GM23248 (cell line): ENCODE data around the gene MOXD1. TPM values are rescaled to one million over a fixed set of nuclear protein-coding genes. Genes with fewer than 3 reads are reported as not detected.

Experiments
- DNase-seq: peaks from one replicate; pipeline ENCODE4 v3.0.0-alpha.2; 2015
- H2AFZ ChIP-seq: fragments of 200-600 bp; sonication (generic); 2 replicates; pipeline ENCODE4 v1.6.1; 2016; ENCODE audit warnings: antibody characterized with exemption
- H3F3A ChIP-seq: fragments of 200-600 bp; sonication (generic); 2 replicates; pipeline ENCODE4 v1.6.1; 2016; ENCODE audit warnings: mild to moderate bottlenecking, antibody characterized with exemption, mixed run types; ENCODE audit not compliant: insufficient read depth
- H3K27ac ChIP-seq: fragments of 200-600 bp; sonication (generic); 2 replicates; pipeline ENCODE4 v1.5.1; 2016; ENCODE audit warnings: mild to moderate bottlenecking
- H3K27me3 ChIP-seq: fragments of 200-600 bp; sonication (generic); replicated peaks from 2 replicates; pipeline ENCODE4 v1.6.1; 2016; ENCODE audit warnings: mild to moderate bottlenecking; ENCODE audit not compliant: insufficient read depth
- H3K36me3 ChIP-seq: fragments of 200-600 bp; sonication (generic); 2 replicates; pipeline ENCODE4 v1.6.1; 2016; ENCODE audit warnings: low read depth, mild to moderate bottlenecking
- H3K4me1 ChIP-seq: fragments of 200-600 bp; sonication (generic); 2 replicates; pipeline ENCODE4 v1.6.1; 2016; ENCODE audit warnings: mild to moderate bottlenecking; ENCODE audit not compliant: insufficient read depth
- H3K4me2 ChIP-seq: fragments of 200-600 bp; sonication (generic); one replicate; pipeline ENCODE4 v1.6.1; 2016; ENCODE audit warnings: mild to moderate bottlenecking; ENCODE audit not compliant: unreplicated experiment
- H3K4me3 ChIP-seq: fragments of 200-600 bp; sonication (generic); 2 replicates; pipeline ENCODE4 v1.5.1; 2016; ENCODE audit warnings: mild to moderate bottlenecking
- H3K79me2 ChIP-seq: fragments of 200-600 bp; sonication (generic); 2 replicates; pipeline ENCODE4 v1.6.1; 2016; ENCODE audit warnings: mild to moderate bottlenecking; ENCODE audit not compliant: insufficient read depth
- H3K9ac ChIP-seq: fragments of 200-600 bp; sonication (generic); 2 replicates; pipeline ENCODE4 v1.6.1; 2016; ENCODE audit warnings: mild to moderate bottlenecking
- H3K9me2 ChIP-seq: fragments of 200-600 bp; sonication (generic); 2 replicates; pipeline ENCODE4 v1.6.1; 2016; ENCODE audit warnings: mixed run types, mild to moderate bottlenecking, moderate library complexity; ENCODE audit not compliant: insufficient read depth
- H3K9me3 ChIP-seq: fragments of 200-600 bp; sonication (generic); one replicate; pipeline ENCODE4 v1.6.1; 2017; ENCODE audit warnings: low read depth
- H4K20me1 ChIP-seq: fragments of 200-600 bp; sonication (generic); 2 replicates; pipeline ENCODE4 v1.6.0; 2016; ENCODE audit not compliant: insufficient read depth
- EZH2 ChIP-seq: fragments of 200-600 bp; sonication (generic); IDR thresholded peaks from 2 replicates; pipeline ENCODE4 v1.6.1; 2018; ENCODE audit warnings: antibody characterized with exemption, mild to moderate bottlenecking; ENCODE audit not compliant: insufficient read depth, poor library complexity, severe bottlenecking
- EZH2phosphoT487 ChIP-seq: fragments of 200-600 bp; sonication (generic); IDR thresholded peaks from 2 replicates; pipeline ENCODE4 v1.6.1; 2018; ENCODE audit warnings: antibody characterized with exemption, moderate library complexity, mild to moderate bottlenecking, low read depth; ENCODE audit not compliant: insufficient read depth
- WGBS, 2 experiments: methylation state at CpG; one replicate each; pipeline ENCODE4 v1.1.6; 2015 to 2017; ENCODE audit warnings: low lambda C conversion rate in 2 of 2, low coverage in 1 of 2; ENCODE audit errors: missing lambda C conversion rate in 2 of 2; 5-methylcytosine and 5-hydroxymethylcytosine counted together
- in situ Hi-C: fragments of 300-500 bp; cut with MboI; formaldehyde crosslinking; loops from 2 replicates; pipeline ENCODE4 v1.15.0; 2020
- polyA plus RNA-seq: library from polyadenylated mRNA; unstranded; fragments of >200 nt; fragmentation: Nextera tagmentation; extraction: Ambion mirVana; gene quantifications from 2 replicates; pipeline ENCODE4 v1.2.1, GENCODE V29; 2016
- total RNA-seq: library from RNA; depleted of rRNA; stranded (reverse); fragments of >200 nt; shearing (Covaris generic); gene quantifications from 2 replicates; pipeline ENCODE4 v1.2.3, GENCODE V29; 2014; rRNA removed

Gene MOXD1
- total RNA-seq (522 and 528 TPM in 2 replicates), polyA plus RNA-seq (557 and 564 TPM in 2 replicates)

DNA sequence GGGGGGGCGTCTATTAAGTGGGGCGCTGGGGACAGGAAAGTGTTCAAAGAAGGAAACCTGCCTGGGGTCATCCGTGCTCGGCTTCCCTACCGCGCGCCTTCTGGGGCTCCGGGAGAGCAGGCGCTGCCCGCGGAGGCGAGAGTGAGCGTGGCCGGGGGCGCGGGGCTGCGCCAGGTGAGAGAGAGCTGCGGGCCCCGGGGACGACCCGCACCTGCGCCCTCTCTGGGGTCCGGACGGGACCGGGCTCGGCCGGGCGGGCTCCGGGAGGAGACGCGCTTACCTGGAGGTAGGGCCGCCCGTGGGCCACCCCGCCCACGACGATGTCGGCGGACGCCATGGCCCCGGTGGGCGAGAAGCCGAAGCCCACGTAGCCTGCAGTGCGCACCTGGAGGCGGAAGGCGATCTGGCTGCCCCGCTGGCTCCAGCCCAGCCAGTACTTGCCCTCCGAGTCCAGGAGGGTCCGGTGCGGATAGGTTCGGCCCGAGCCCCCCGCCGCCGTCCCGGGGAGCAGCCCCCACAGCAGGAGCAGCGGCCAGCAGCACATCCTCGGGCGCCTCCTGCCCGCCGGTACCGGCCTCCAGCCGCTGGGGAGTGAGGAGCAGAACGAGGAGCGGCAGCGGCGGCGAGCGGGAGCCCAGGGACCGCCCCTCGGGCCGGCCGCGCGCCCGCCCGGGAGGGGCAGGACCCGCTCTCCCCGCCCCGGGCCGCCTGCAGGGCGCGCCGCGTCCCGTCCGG is at the start of gene MOXD1:
TSS of gene MOXD1 (minus strand) at position 593 of the 735 bp plus-strand sequence. CDS start at position 544, 49 bp downstream.
- no peaks in the 10 kb centered on the region for H3K9me3 ChIP-seq
- H3F3A ChIP-seq = peaks cover 68% of the 10 kb centered on the region
- 1% methylated on average over 38 to 58 of the region's 87 CpGs for WGBS, 2 experiments
- no peaks in the 10 kb centered on the region for H4K20me1 ChIP-seq
- DNase-seq = peak; percentile 90
- peaks cover 59% of the 10 kb centered on the region for H3K4me1 ChIP-seq
- 0 out of 2 replicates have a peak, but pooled peaks cover 5% of the 10 kb centered on the region for H3K36me3 ChIP-seq
- peak within 1 kb of the TSS; percentile 84 for H3K4me2 ChIP-seq
- H3K9ac ChIP-seq = peak within 1 kb of the TSS; percentile 88
- in situ Hi-C loops = no loop called here
- H3K79me2 ChIP-seq = peaks cover 78% of the 10 kb centered on the region
- no peak for TF ChIP-seq EZH2
- TF ChIP-seq EZH2phosphoT487 = no peak
- peak within 1 kb of the TSS; percentile 98 for H3K4me3 ChIP-seq
- no peaks in the 10 kb centered on the region for H3K9me2 ChIP-seq
- peak within 1 kb of the TSS; percentile 90 for H2AFZ ChIP-seq
- H3K27me3 ChIP-seq = no peaks in the 10 kb centered on the region
- peak within 1 kb of the TSS; percentile 75 for H3K27ac ChIP-seq

DNA sequence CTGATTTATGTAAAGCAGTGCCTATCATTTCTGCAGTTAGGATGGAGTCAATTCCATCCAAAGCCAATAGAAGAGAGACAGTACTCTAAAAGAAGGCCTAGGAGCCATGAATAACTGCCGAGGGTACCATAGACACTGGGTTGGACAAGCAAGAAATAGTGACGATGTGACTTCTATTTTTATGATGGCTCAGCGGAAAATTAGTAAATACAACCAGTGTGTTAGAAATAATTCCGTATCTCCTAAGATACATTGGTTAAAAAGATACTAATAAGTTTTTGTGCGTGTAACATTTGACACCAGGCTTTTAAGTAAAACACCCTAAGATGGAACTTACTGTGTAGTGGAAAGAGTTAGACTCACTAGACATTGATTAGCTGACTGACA is 45.6 kb upstream of the MOXD1 start:
- H3K4me1 ChIP-seq = peaks cover 37% of the 10 kb centered on the region
- DNase-seq = no peak
- H2AFZ ChIP-seq = no peak overlapping the region
- peaks cover 42% of the 10 kb centered on the region for H3F3A ChIP-seq
- no peak for TF ChIP-seq EZH2
- TF ChIP-seq EZH2phosphoT487 = no peak
- no peak overlapping the region for H3K4me3 ChIP-seq
- no peaks in the 10 kb centered on the region for H3K9me3 ChIP-seq
- in situ Hi-C loops = no loop called here
- no peaks in the 10 kb centered on the region for H3K9me2 ChIP-seq
- no peak overlapping the region for H3K9ac ChIP-seq
- peaks cover 12% of the 10 kb centered on the region; the same call in 1 of the 2 replicates for H3K36me3 ChIP-seq
- H4K20me1 ChIP-seq = no peaks in the 10 kb centered on the region
- 97 to 98% methylated on average over 5 of the region's 5 CpGs for WGBS, 2 experiments
- H3K27me3 ChIP-seq = no peaks in the 10 kb centered on the region
- peak overlapping the region; percentile 74 for H3K4me2 ChIP-seq
- peak overlapping the region; percentile 88 for H3K27ac ChIP-seq
- no peaks in the 10 kb centered on the region for H3K79me2 ChIP-seq

- in situ Hi-C loops = no loop called here
- H4K20me1 ChIP-seq = no peaks in the 10 kb centered on the region
Measured at GRCh38 chr6:132446141-132446854, 45.0 kb upstream of the MOXD1 start.

DNA sequence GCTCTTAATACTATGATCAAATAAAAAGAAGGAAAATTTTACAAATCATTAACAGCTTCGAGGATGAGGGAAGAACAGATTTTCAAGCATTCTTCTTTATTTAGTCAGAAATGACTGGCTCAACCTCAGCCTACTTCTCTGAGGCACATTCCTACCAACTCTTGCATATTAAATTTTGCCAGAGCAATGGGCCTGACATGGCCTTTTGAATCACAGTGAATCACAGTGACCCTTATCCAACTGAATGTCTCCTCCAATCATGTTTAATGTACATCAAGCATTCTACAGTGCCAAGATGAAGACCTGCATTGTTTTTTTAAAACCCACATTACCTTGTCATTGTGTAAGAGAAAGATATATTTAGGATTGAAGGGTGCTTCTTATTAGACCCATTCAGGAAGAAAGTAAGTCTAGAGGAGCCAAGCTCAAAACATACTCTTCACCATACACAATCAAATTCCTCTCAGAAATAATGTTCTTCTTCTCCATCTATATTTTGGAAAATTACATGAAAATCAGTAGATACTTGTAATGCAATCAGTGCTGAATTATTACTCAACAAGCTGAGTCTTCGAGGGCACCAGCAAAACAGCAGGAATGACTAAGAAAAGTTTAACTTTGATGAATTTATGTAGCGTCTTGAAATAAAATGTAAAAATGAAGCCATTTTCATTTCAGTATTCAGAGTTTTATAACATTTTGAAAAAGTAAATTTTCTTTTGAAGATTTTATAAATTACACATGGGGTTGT is 44.1 kb upstream of the MOXD1 start:
- 1 to 2% methylated on average over 3 of the region's 3 CpGs for WGBS, 2 experiments

More at GRCh38 chr6:132446141-132446854, 45.0 kb upstream of the MOXD1 start:
- H3K27me3 ChIP-seq = no peaks in the 10 kb centered on the region
- H3K36me3 ChIP-seq = peaks cover 16% of the 10 kb centered on the region; the same call in 1 of the 2 replicates
- peaks cover 37% of the 10 kb centered on the region for H3K4me1 ChIP-seq
- 67% methylated on average over 4 of the region's 4 CpGs for WGBS, 2 experiments
- H3K9ac ChIP-seq = peak overlapping the region; percentile 43
- peak overlapping the region; percentile 35 for H3K4me3 ChIP-seq
- H3K27ac ChIP-seq = peak overlapping the region; percentile 88
- TF ChIP-seq EZH2 (no peak), EZH2phosphoT487 (no peak)
- H2AFZ ChIP-seq = no peak overlapping the region
- DNase-seq = peak; percentile 5
- H3K79me2 ChIP-seq = no peaks in the 10 kb centered on the region
- H3K9me2 ChIP-seq = no peaks in the 10 kb centered on the region
- H3K9me3 ChIP-seq = no peaks in the 10 kb centered on the region
- peaks cover 42% of the 10 kb centered on the region for H3F3A ChIP-seq
- peak overlapping the region; percentile 74 for H3K4me2 ChIP-seq

More for the DNA sequence above, 44.1 kb upstream of the MOXD1 start:
- Histone ChIP-seq H3F3A (peaks cover 42% of the 10 kb centered on the region), H3K9me3 (no peaks in the 10 kb centered on the region), H2AFZ (no peak overlapping the region), H3K9ac (peak overlapping the region; percentile 43), H3K4me2 (peak overlapping the region; percentile 74), H3K27ac (peak overlapping the region; percentile 88), H3K79me2 (no peaks in the 10 kb centered on the region), H3K4me1 (peaks cover 37% of the 10 kb centered on the region), H3K27me3 (no peaks in the 10 kb centered on the region), H3K9me2 (no peaks in the 10 kb centered on the region), H3K4me3 (peak overlapping the region; percentile 40), H3K36me3 (peaks cover 16% of the 10 kb centered on the region; the same call in 1 of the 2 replicates), H4K20me1 (no peaks in the 10 kb centered on the region)
- in situ Hi-C loops = no loop called here
- peak; percentile 96 for DNase-seq
- TF ChIP-seq EZH2 (no peak), EZH2phosphoT487 (peak; percentile 91)
